WTC11 (cell line): Measurements from ENCODE around the gene CMTM7. TPM values are rescaled to one million over a fixed set of nuclear protein-coding genes. Genes with fewer than 3 reads are reported as not detected.
A peak's percentile ranks its signal among the peaks of the same experiment; 100 is the strongest.
"Not testable (repeated sequence)": the region's sequence is repeated elsewhere in the genome, so short reads cannot be mapped to it uniquely, and the experiment has no call there.

Source experiments
- ATAC-seq: fragments of 200-7000 bp; cut with Tn5 transposase; 2 replicates; pipeline ENCODE4 v1.10.0; 2021; ENCODE audit warnings: mild to moderate bottlenecking, moderate library complexity
- CTCF ChIA-PET: fragments of 300-600 bp; sonication (Branson Sonifier 250); formaldehyde crosslinking; loops from one replicate; lab custom pipeline; 2021; ENCODE audit warnings: antibody characterized with exemption; lab: Charles Lee
- POLR2A ChIA-PET: fragments of 350-600 bp; sonication (Branson Sonifier 250); formaldehyde crosslinking; loops from one replicate; lab custom pipeline; 2021; ENCODE audit warnings: antibody characterized with exemption; lab: Charles Lee
- DNase-seq: peaks from one replicate; pipeline ENCODE4 v3.0.0; 2021; ENCODE audit warnings: low spot score
- H3K27ac Mint-ChIP-seq: 2 replicates; pipeline ENCODE4 v1.8.0; 2021; ENCODE audit warnings: mixed read lengths
- H3K27me3 Mint-ChIP-seq: 2 replicates; pipeline ENCODE4 v1.8.0; 2021; ENCODE audit warnings: low read depth, mild to moderate bottlenecking, moderate library complexity, mixed read lengths
- H3K36me3 Mint-ChIP-seq: 2 replicates; pipeline ENCODE4 v1.8.0; 2021; ENCODE audit warnings: mixed read lengths
- H3K4me1 Mint-ChIP-seq: 2 replicates; pipeline ENCODE4 v1.8.0; 2022; ENCODE audit warnings: mixed read lengths
- H3K4me3 Mint-ChIP-seq: 2 replicates; pipeline ENCODE4 v1.8.0; 2021; ENCODE audit warnings: mild to moderate bottlenecking, moderate library complexity, mixed read lengths
- H3K9me3 Mint-ChIP-seq: 2 replicates; pipeline ENCODE4 v1.8.0; 2021; ENCODE audit warnings: mixed read lengths
- CBFB ChIP-seq: sonication (generic); formaldehyde crosslinking; IDR thresholded peaks from 2 replicates; pipeline ENCODE4 v1.8.1; 2022; ENCODE audit warnings: mild to moderate bottlenecking, low read depth, missing genetic modification reagents
- CREB1 ChIP-seq: sonication (generic); formaldehyde crosslinking; IDR thresholded peaks from 2 replicates; pipeline ENCODE4 v1.8.0; 2023; ENCODE audit warnings: mild to moderate bottlenecking, missing genetic modification reagents
- ELF4 ChIP-seq: sonication (generic); formaldehyde crosslinking; IDR thresholded peaks from 2 replicates; pipeline ENCODE4 v1.8.1; 2022; ENCODE audit warnings: low read depth, mild to moderate bottlenecking, moderate library complexity, missing genetic modification reagents
- FOXJ3 ChIP-seq: sonication (generic); formaldehyde crosslinking; IDR thresholded peaks from 2 replicates; pipeline ENCODE4 v1.9.0; 2021; ENCODE audit warnings: missing genetic modification reagents, mild to moderate bottlenecking, borderline replicate concordance
- MYBL2 ChIP-seq: sonication (generic); formaldehyde crosslinking; IDR thresholded peaks from 2 replicates; pipeline ENCODE4 v1.8.1; 2023; ENCODE audit warnings: mild to moderate bottlenecking, moderate library complexity, missing genetic modification reagents
- NFATC4 ChIP-seq: fragments of 250-450 bp; sonication (Bioruptor Pico); IDR thresholded peaks from 2 replicates; pipeline ENCODE4 v1.9.0; 2021; ENCODE audit warnings: mild to moderate bottlenecking
- NFYB ChIP-seq: sonication (generic); formaldehyde crosslinking; conservative IDR thresholded peaks from 2 replicates; pipeline ENCODE4 v1.8.0; 2022; ENCODE audit warnings: low read depth, missing genetic modification reagents
- NR1H2 ChIP-seq: sonication (generic); formaldehyde crosslinking; IDR thresholded peaks from 2 replicates; pipeline ENCODE4 v1.9.0; 2021; ENCODE audit warnings: mild to moderate bottlenecking, moderate library complexity, missing genetic modification reagents
- RORB ChIP-seq: fragments of 250-450 bp; sonication (Bioruptor Pico); IDR thresholded peaks from 2 replicates; pipeline ENCODE4 v1.9.0; 2021; ENCODE audit warnings: mild to moderate bottlenecking
- SP1 ChIP-seq: sonication (generic); formaldehyde crosslinking; conservative IDR thresholded peaks from 2 replicates; pipeline ENCODE4 v1.8.1; 2022; ENCODE audit warnings: missing genetic modification reagents
- TEAD4 ChIP-seq: sonication (generic); formaldehyde crosslinking; IDR thresholded peaks from 2 replicates; pipeline ENCODE4 v1.8.0; 2022; ENCODE audit warnings: mild to moderate bottlenecking, missing genetic modification reagents
- ZNF121 ChIP-seq: sonication (generic); formaldehyde crosslinking; IDR thresholded peaks from 2 replicates; pipeline ENCODE4 v1.8.0; 2023; ENCODE audit warnings: missing genetic modification reagents
- ZNF219 ChIP-seq: sonication (generic); formaldehyde crosslinking; IDR thresholded peaks from 2 replicates; pipeline ENCODE4 v1.8.0; 2023; ENCODE audit warnings: missing genetic modification reagents, mild to moderate bottlenecking, borderline replicate concordance
- ZNF423 ChIP-seq: fragments of 250-450 bp; sonication (Bioruptor Pico); IDR thresholded peaks from 2 replicates; pipeline ENCODE4 v2.1.2; 2022; ENCODE audit warnings: mild to moderate bottlenecking, moderate library complexity
- total RNA-seq: library from RNA; stranded (reverse); gene quantifications from 3 replicates; pipeline ENCODE4 v1.2.3, GENCODE V29; 2021
- TF ChIP-seq, protein P1 (sequence below): sonication (generic); formaldehyde crosslinking; IDR thresholded peaks from 2 replicates; pipeline ENCODE4 v1.8.1; 2023; ENCODE audit warnings: mild to moderate bottlenecking, missing genetic modification reagents, moderate library complexity
- TF ChIP-seq, protein P2 (sequence below): fragments of 250-450 bp; sonication (Bioruptor Pico); IDR thresholded peaks from 2 replicates; pipeline ENCODE4 v2.1.2; 2022; ENCODE audit warnings: mild to moderate bottlenecking, moderate library complexity
- TF ChIP-seq, protein P3 (sequence below): fragments of 200-600 bp; IDR thresholded peaks from 2 replicates; pipeline ENCODE4 v1.8.0; 2022; ENCODE audit warnings: antibody characterized with exemption
- TF ChIP-seq, protein P4 (sequence below): sonication (generic); formaldehyde crosslinking; IDR thresholded peaks from 2 replicates; pipeline ENCODE4 v1.8.1; 2023; ENCODE audit warnings: mild to moderate bottlenecking, missing genetic modification reagents, moderate library complexity
- TF ChIP-seq, protein P5 (sequence below): sonication (generic); formaldehyde crosslinking; IDR thresholded peaks from 2 replicates; pipeline ENCODE4 v1.8.0; 2023; ENCODE audit warnings: missing genetic modification reagents
- TF ChIP-seq, protein P6 (sequence below): sonication (generic); formaldehyde crosslinking; IDR thresholded peaks from 2 replicates; pipeline ENCODE4 v1.8.0; 2022; ENCODE audit warnings: mild to moderate bottlenecking, missing genetic modification reagents

The CMTM7 gene
- total RNA-seq, 1 experiment from 2014 or later, result 23.4 TPM

DNA sequence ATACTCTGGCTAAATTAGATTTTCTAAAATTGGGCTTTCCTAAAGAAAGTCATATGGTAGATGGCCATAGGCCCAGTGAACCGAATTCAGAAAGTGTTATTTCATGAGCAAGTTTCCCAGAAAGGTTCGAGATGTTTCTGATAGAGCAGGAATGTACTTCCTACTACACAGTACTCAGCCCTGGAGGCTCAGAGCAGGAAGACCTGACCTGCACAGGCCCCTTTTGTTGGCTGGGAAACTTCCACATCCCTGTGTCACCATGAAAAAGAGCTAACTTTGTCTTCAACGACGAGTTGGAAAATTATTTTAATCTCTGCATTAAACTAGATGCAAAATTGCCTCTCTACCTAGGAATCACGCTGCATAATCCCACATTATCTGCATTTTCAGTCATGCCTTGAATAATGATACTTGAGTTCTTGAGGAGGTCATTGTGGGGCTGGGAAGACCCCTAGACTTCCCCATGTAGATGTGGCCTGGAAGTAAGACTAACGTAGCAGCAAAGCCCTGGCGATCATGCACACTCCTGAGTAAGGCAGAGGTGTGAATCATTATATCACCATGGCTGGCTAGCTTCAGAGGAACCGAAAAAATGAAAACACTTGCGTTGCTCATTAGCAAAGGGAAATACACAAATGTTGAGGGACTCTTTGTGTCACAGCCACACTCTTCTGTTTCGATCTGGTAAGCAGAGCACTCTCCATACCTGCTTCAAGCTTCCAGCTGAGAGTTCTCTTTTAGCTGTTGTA, 47.1 kb downstream of the CMTM7 start:
- POLR2A ChIA-PET, result no interaction called here

DNA sequence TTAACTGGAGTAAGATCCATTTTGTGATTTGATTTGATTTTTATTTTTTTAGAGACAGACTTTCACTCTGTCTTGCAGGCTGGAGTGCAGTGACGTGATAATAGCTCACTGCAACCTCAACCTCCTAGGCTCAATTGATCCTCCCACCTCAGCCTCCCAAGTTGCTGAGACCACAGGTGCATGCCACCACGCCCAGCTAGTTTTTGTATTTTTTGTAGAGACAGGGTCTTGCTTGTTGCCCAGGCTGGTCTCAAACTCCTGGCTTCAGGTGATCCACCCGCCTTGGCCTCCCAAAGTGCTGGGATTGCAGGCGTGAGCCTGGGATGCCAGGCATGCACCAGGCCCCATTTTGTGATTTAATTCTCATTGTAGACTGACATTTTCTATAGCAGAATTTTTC, 47.8 kb downstream of the CMTM7 start:
- H3K9me3 Mint-ChIP-seq, H3K4me3 Mint-ChIP-seq, ATAC-seq, POLR2A ChIA-PET, H3K27ac Mint-ChIP-seq, H3K27me3 Mint-ChIP-seq, DNase-seq: not testable (repeated sequence)
- CTCF ChIA-PET, result interaction anchor here (1.8 kb wide), 1 partner anchor 65 kb away, joined by 7 read pairs; no protein-coding TSS in a partner anchor
- H3K36me3 Mint-ChIP-seq, result peaks cover 10% of the 10 kb centered on the region; the same call in 1 of the 2 replicates
- H3K4me1 Mint-ChIP-seq, result peaks cover 16% of the 10 kb centered on the region

More for the DNA sequence above, 47.1 kb downstream of the CMTM7 start:
- CTCF ChIA-PET, result interaction anchor here (0.5 to 0.9 kb wide), 2 partner anchors 29 to 635 kb away, joined by 3 to 4 read pairs; no protein-coding TSS in a partner anchor
- Mint-ChIP-seq H3K4me1 (peaks cover 16% of the 10 kb centered on the region), H3K36me3 (peaks cover 10% of the 10 kb centered on the region; the same call in 1 of the 2 replicates), H3K27ac (peak overlapping the region; percentile 64; the same call in 1 of the 2 replicates), H3K9me3 (no peaks in the 10 kb centered on the region), H3K27me3 (no peaks in the 10 kb centered on the region)
- ATAC-seq, result no peak
- no peak for TF ChIP-seq ZNF423 (CRISPR knock-in tag)
- no peak for TF ChIP-seq NFYB
- TF ChIP-seq, protein P1, sequence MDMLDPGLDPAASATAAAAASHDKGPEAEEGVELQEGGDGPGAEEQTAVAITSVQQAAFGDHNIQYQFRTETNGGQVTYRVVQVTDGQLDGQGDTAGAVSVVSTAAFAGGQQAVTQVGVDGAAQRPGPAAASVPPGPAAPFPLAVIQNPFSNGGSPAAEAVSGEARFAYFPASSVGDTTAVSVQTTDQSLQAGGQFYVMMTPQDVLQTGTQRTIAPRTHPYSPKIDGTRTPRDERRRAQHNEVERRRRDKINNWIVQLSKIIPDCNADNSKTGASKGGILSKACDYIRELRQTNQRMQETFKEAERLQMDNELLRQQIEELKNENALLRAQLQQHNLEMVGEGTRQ, result no peak
- no peak for TF ChIP-seq FOXJ3 (CRISPR knock-in tag)
- TF ChIP-seq, protein P2, sequence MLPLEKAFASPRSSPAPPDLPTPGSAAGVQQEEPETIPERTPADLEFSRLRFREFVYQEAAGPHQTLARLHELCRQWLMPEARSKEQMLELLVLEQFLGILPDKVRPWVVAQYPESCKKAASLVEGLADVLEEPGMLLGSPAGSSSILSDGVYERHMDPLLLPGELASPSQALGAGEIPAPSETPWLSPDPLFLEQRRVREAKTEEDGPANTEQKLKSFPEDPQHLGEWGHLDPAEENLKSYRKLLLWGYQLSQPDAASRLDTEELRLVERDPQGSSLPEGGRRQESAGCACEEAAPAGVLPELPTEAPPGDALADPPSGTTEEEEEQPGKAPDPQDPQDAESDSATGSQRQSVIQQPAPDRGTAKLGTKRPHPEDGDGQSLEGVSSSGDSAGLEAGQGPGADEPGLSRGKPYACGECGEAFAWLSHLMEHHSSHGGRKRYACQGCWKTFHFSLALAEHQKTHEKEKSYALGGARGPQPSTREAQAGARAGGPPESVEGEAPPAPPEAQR (CRISPR knock-in tag), result no peak
- TF ChIP-seq CBFB (CRISPR knock-in tag), result no peak
- TF ChIP-seq NFATC4, result no peak
- no peak for TF ChIP-seq NR1H2
- no peak for TF ChIP-seq CREB1 (CRISPR knock-in tag)
- TF ChIP-seq, protein P3, sequence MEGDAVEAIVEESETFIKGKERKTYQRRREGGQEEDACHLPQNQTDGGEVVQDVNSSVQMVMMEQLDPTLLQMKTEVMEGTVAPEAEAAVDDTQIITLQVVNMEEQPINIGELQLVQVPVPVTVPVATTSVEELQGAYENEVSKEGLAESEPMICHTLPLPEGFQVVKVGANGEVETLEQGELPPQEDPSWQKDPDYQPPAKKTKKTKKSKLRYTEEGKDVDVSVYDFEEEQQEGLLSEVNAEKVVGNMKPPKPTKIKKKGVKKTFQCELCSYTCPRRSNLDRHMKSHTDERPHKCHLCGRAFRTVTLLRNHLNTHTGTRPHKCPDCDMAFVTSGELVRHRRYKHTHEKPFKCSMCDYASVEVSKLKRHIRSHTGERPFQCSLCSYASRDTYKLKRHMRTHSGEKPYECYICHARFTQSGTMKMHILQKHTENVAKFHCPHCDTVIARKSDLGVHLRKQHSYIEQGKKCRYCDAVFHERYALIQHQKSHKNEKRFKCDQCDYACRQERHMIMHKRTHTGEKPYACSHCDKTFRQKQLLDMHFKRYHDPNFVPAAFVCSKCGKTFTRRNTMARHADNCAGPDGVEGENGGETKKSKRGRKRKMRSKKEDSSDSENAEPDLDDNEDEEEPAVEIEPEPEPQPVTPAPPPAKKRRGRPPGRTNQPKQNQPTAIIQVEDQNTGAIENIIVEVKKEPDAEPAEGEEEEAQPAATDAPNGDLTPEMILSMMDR, result no peak
- no peak for TF ChIP-seq TEAD4
- no peak for TF ChIP-seq ZNF219 (CRISPR knock-in tag)
- no peak for TF ChIP-seq RORB (CRISPR knock-in tag)
- no peak for TF ChIP-seq MYBL2 (CRISPR knock-in tag)
- no peak for TF ChIP-seq SP1 (CRISPR knock-in tag)
- no peak for TF ChIP-seq ELF4
- TF ChIP-seq, protein P4, sequence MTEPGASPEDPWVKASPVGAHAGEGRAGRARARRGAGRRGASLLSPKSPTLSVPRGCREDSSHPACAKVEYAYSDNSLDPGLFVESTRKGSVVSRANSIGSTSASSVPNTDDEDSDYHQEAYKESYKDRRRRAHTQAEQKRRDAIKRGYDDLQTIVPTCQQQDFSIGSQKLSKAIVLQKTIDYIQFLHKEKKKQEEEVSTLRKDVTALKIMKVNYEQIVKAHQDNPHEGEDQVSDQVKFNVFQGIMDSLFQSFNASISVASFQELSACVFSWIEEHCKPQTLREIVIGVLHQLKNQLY (CRISPR knock-in tag), result no peak
- TF ChIP-seq, protein P5, sequence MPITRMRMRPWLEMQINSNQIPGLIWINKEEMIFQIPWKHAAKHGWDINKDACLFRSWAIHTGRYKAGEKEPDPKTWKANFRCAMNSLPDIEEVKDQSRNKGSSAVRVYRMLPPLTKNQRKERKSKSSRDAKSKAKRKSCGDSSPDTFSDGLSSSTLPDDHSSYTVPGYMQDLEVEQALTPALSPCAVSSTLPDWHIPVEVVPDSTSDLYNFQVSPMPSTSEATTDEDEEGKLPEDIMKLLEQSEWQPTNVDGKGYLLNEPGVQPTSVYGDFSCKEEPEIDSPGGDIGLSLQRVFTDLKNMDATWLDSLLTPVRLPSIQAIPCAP (CRISPR knock-in tag), result no peak
- TF ChIP-seq, protein P6, sequence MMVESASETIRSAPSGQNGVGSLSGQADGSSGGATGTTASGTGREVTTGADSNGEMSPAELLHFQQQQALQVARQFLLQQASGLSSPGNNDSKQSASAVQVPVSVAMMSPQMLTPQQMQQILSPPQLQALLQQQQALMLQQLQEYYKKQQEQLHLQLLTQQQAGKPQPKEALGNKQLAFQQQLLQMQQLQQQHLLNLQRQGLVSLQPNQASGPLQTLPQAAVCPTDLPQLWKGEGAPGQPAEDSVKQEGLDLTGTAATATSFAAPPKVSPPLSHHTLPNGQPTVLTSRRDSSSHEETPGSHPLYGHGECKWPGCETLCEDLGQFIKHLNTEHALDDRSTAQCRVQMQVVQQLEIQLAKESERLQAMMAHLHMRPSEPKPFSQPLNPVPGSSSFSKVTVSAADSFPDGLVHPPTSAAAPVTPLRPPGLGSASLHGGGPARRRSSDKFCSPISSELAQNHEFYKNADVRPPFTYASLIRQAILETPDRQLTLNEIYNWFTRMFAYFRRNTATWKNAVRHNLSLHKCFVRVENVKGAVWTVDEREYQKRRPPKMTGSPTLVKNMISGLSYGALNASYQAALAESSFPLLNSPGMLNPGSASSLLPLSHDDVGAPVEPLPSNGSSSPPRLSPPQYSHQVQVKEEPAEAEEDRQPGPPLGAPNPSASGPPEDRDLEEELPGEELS, result no peak
- no peak for TF ChIP-seq ZNF121
- TF ChIP-seq, all 79 proteins: peak for 0
- no peak for DNase-seq
- no peak overlapping the region for H3K4me3 Mint-ChIP-seq
